HCT116 (cell line): ENCODE data around the gene PLD1. TPM values are rescaled to one million over a fixed set of nuclear protein-coding genes. Genes with fewer than 3 reads are reported as not detected.

Experiments
- ATAC-seq: fragments of 200-7000 bp; cut with Tn5 transposase; 2 replicates; pipeline ENCODE4 v1.9.1; 2020; ENCODE audit warnings: mild to moderate bottlenecking, moderate library complexity
- BruUV-seq: library from RNA; stranded (reverse); fragments of 400-500 nt; replicated peaks from 2 replicates; lab custom pipeline; 2021; lab: Mats Ljungman, UMichigan
- CTCF ChIA-PET: fragments of 300-600 bp; sonication (Branson Sonifier 250); formaldehyde crosslinking; loops from one replicate; lab custom pipeline; 2021; ENCODE audit warnings: antibody characterized with exemption; lab: Charles Lee
- POLR2A ChIA-PET: fragments of 300-600, 350-600 bp; sonication (Branson Sonifier 250); formaldehyde crosslinking; loops from one replicate; lab custom pipeline; 2021; ENCODE audit warnings: antibody characterized with exemption; lab: Charles Lee
- RAD21 ChIA-PET, 2 experiments: fragments of 300-600 bp; sonication (Branson Sonifier 250); formaldehyde crosslinking; loops; one replicate each; lab custom pipeline; 2023; ENCODE audit warnings: low total read pairs in 2 of 2; ENCODE audit not compliant: uncharacterized antibody in 2 of 2, unreplicated experiment in 2 of 2, low non-redundant PET in 1 of 2; lab: Charles Lee
- DNase-seq: peaks from one replicate; pipeline ENCODE4 v3.0.0-alpha.2; 2010; ENCODE audit warnings: low read depth, low spot score
- H2AFZ ChIP-seq: fragments of 200-600 bp; shearing (Covaris generic), sonication (generic); 2 replicates; pipeline ENCODE4 v1.6.1; 2017; ENCODE audit warnings: low read depth, mixed run types, mixed read lengths, antibody characterized with exemption, low read length; ENCODE audit not compliant: poor library complexity, severe bottlenecking
- H3K27ac ChIP-seq: 2 replicates; pipeline ENCODE4 v1.5.1; 2012; ENCODE audit warnings: low read depth, low read length
- H3K27me3 ChIP-seq: fragments of 200-600 bp; sonication (generic); 2 replicates; pipeline ENCODE4 v1.6.1; 2016; ENCODE audit warnings: mixed run types, low read length, mixed read lengths; ENCODE audit not compliant: insufficient read depth
- H3K36me3 ChIP-seq, 2 experiments: fragments of 200-500 bp in 1 of 2; fragments of 200-600 bp in 1 of 2; sonication (Bioruptor generic) in 1 of 2; sonication (generic) in 1 of 2; 2 replicates each; pipeline versions ENCODE4 v1.5.1 to v1.6.1; 2014 to 2016; ENCODE audit warnings: low read length in 2 of 2, inconsistent platforms in 1 of 2, mixed read lengths in 1 of 2, mixed run types in 1 of 2; ENCODE audit not compliant: insufficient read depth in 2 of 2, control insufficient read depth in 1 of 2
- H3K4me1 ChIP-seq, 2 experiments: fragments of 200-600 bp in 1 of 2; sonication (generic) in 1 of 2; 2 replicates each; pipeline versions ENCODE4 v1.5.1 to v1.6.1; 2012 to 2017; ENCODE audit warnings: low read length in 2 of 2, inconsistent platforms in 1 of 2, mild to moderate bottlenecking in 1 of 2, mixed read lengths in 1 of 2, mixed run types in 1 of 2, moderate library complexity in 1 of 2; ENCODE audit not compliant: insufficient read depth in 2 of 2, control insufficient read depth in 1 of 2
- H3K4me2 ChIP-seq: fragments of 200-600 bp; sonication (generic); 2 replicates; pipeline ENCODE4 v1.6.1; 2017; ENCODE audit warnings: mixed run types, low read length, mixed read lengths
- H3K4me3 ChIP-seq, 2 experiments: fragments of 200-600 bp in 1 of 2; sonication (generic) in 1 of 2; replicated peaks in 1 of 2; 2 replicates each; pipeline ENCODE4 v1.5.1; 2011 to 2016; ENCODE audit warnings: low read length in 2 of 2, control low read depth in 1 of 2, low read depth in 1 of 2, mild to moderate bottlenecking in 1 of 2, mixed read lengths in 1 of 2, mixed run types in 1 of 2
- H3K79me2 ChIP-seq: fragments of 200-600 bp; sonication (generic); 2 replicates; pipeline ENCODE4 v1.6.1; 2017; ENCODE audit warnings: mild to moderate bottlenecking, mixed run types, low read length, moderate library complexity, mixed read lengths; ENCODE audit not compliant: insufficient read depth
- H3K9ac ChIP-seq: fragments of 200-600 bp; sonication (generic); 2 replicates; pipeline ENCODE4 v1.6.1; 2016; ENCODE audit warnings: low read length, mixed read lengths
- H3K9me2 ChIP-seq: fragments of 200-600 bp; sonication (generic), shearing (Covaris generic); 2 replicates; pipeline ENCODE4 v1.6.1; 2017; ENCODE audit warnings: mixed run types, mild to moderate bottlenecking, moderate library complexity; ENCODE audit not compliant: insufficient read depth
- H3K9me3 ChIP-seq, 2 experiments: fragments of 200-500 bp in 1 of 2; fragments of 200-600 bp in 1 of 2; sonication (Bioruptor generic) in 1 of 2; sonication (generic) in 1 of 2; 2 replicates each; pipeline ENCODE4 v1.6.1; 2014 to 2017; ENCODE audit warnings: low read length in 2 of 2, mixed read lengths in 2 of 2, inconsistent platforms in 1 of 2, low read depth in 1 of 2, mild to moderate bottlenecking in 1 of 2, mixed run types in 1 of 2, moderate library complexity in 1 of 2; ENCODE audit not compliant: control insufficient read depth in 1 of 2, insufficient read depth in 1 of 2
- H4K20me1 ChIP-seq: fragments of 200-600 bp; sonication (generic), shearing (Covaris generic); 2 replicates; pipeline ENCODE4 v1.6.1; 2017; ENCODE audit warnings: mixed run types, mild to moderate bottlenecking, moderate library complexity; ENCODE audit not compliant: insufficient read depth
- CBX3 ChIP-seq: IDR thresholded peaks from 2 replicates; pipeline ENCODE4 v1.6.1; 2012; ENCODE audit warnings: low read depth
- CEBPB ChIP-seq: IDR thresholded peaks from 2 replicates; pipeline ENCODE4 v1.6.1; 2012; ENCODE audit warnings: low read depth
- ELF1 ChIP-seq: IDR thresholded peaks from 2 replicates; pipeline ENCODE4 v1.6.1; 2012; ENCODE audit warnings: low read depth, borderline replicate concordance
- EZH2 ChIP-seq: fragments of 200-600 bp; sonication (generic); IDR thresholded peaks from 2 replicates; pipeline ENCODE4 v1.6.1; 2017; ENCODE audit warnings: antibody characterized with exemption, mixed run types
- EZH2phosphoT487 ChIP-seq: fragments of 200-600 bp; IDR thresholded peaks from 2 replicates; pipeline ENCODE4 v1.6.1; 2018; ENCODE audit warnings: antibody characterized with exemption, borderline replicate concordance
- JUND ChIP-seq: IDR thresholded peaks from 2 replicates; pipeline ENCODE4 v1.6.1; 2012
- POLR2AphosphoS5 ChIP-seq: IDR thresholded peaks from 2 replicates; pipeline ENCODE4 v1.6.1; 2011; ENCODE audit warnings: mild to moderate bottlenecking, low read depth, low read length, moderate library complexity
- RAD21 ChIP-seq: IDR thresholded peaks from 2 replicates; pipeline ENCODE4 v1.6.1; 2012; ENCODE audit warnings: low read depth, mild to moderate bottlenecking
- SIN3A ChIP-seq: IDR thresholded peaks from 2 replicates; pipeline ENCODE4 v1.6.1; 2012; ENCODE audit warnings: low read depth
- SRF ChIP-seq: IDR thresholded peaks from 2 replicates; pipeline ENCODE4 v1.6.1; 2012; ENCODE audit warnings: low read depth
- YY1 ChIP-seq: IDR thresholded peaks from 2 replicates; pipeline ENCODE4 v1.6.1; 2011; ENCODE audit warnings: low read length, low read depth, moderate library complexity, mild to moderate bottlenecking; ENCODE audit not compliant: insufficient replicate concordance; ENCODE audit errors: extremely low read depth
- ZNF274 ChIP-seq: fragments of 200-500 bp; sonication (Bioruptor generic); IDR thresholded peaks from 2 replicates; pipeline ENCODE4 v1.6.1; 2014; ENCODE audit warnings: mild to moderate bottlenecking, low read depth, low read length, inconsistent platforms
- intact Hi-C: fragments of 100-400 bp; cut with micrococcal nuclease; formaldehyde crosslinking; loops from 2 replicates; pipeline ENCODE4 v1.10.0; 2022
- total RNA-seq: library from RNA; stranded (reverse); gene quantifications from one replicate; pipeline ENCODE4 v1.2.1, GENCODE V29; 2021; ENCODE audit not compliant: unreplicated experiment
- TF ChIP-seq, protein P1 (sequence below): IDR thresholded peaks from 2 replicates; pipeline ENCODE4 v1.6.1; 2011; ENCODE audit warnings: mild to moderate bottlenecking, low read length, moderate library complexity; ENCODE audit not compliant: insufficient replicate concordance; ENCODE audit errors: extremely low read depth

PLD1 gene
- total RNA-seq, 1 experiment from 2014 or later: 8.4 TPM

DNA sequence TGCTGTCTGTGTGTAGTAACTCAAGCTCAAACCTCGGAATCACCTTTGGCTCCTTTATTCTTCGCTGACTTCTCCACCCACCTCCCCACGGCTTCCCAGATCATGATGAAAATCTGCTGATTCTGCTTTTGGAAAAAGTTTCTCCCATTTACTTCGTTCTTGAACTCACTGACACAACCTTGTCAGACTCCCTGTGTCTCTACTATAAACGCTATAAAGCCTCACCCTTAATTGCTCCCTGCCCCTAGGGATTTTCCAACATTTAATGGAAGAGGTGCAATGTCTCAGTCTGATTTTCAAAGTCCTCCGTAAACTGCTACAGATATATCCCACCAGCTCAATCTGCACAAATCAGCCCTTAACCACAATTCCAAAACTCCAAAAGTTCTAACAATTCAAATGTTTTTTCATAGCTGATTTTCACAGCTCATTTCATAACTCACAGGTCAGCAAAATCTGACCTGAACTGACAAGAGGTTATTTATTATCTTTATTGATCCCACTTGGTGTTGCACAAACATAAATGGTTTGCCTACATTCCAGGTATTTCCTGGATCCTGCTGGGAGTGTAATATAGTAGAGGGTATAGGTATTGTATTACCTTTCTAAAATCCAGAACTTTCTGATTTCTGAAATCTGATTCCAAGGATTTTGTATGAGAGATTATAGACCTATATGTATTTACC, 129.4 kb downstream of the PLD1 start:
- H3K4me3 ChIP-seq: no peak overlapping the region
- RAD21 ChIA-PET: no interaction called here
- no peak for ATAC-seq

DNA sequence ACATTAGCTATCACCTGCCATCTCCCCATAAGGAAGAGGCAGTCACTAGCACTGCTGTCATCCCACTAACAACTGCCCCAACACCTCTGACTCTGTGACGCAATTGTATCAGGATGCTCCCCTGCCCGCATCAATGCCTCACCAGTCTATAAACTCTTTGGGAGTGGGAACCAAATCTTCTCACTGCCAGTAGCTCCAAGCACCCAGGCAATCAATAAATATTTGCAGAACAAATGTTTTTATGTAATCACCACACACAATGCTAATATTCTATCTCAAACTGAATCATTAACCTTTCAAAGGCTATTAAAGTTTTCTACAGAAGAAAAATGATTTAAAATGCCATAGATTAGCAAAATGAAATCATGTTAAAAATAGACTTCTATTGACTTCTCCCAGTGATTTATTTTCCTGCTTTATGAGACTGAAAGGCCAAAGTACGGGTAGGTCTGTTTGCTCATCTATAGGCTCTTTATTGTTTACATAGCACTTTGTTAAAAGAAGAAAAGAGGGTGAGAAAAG, 131.3 kb downstream of the PLD1 start:
- no peaks in the 10 kb centered on the region for H3K36me3 ChIP-seq
- no peaks in the 10 kb centered on the region for H4K20me1 ChIP-seq
- no peaks in the 10 kb centered on the region for H3K9me2 ChIP-seq
- H3K4me3 ChIP-seq: no peak overlapping the region
- ChIA-PET RAD21 (no interaction called here), CTCF (no interaction called here), POLR2A (no interaction called here)
- ATAC-seq: no peak
- no peak overlapping the region for H3K9ac ChIP-seq
- H3K4me2 ChIP-seq: no peak overlapping the region
- no peaks in the 10 kb centered on the region for H3K79me2 ChIP-seq
- H3K27me3 ChIP-seq: no peaks in the 10 kb centered on the region
- DNase-seq: no peak
- BruUV-seq: no TSS peak
- H3K9me3 ChIP-seq: no peaks in the 10 kb centered on the region
- H2AFZ ChIP-seq: no peak overlapping the region
- H3K4me1 ChIP-seq: no peaks in the 10 kb centered on the region; a peak in 1 of 4 replicates
- no peak overlapping the region for H3K27ac ChIP-seq
- intact Hi-C loops: no loop called here
- no peak for TF ChIP-seq JUND
- TF ChIP-seq, protein P1, sequence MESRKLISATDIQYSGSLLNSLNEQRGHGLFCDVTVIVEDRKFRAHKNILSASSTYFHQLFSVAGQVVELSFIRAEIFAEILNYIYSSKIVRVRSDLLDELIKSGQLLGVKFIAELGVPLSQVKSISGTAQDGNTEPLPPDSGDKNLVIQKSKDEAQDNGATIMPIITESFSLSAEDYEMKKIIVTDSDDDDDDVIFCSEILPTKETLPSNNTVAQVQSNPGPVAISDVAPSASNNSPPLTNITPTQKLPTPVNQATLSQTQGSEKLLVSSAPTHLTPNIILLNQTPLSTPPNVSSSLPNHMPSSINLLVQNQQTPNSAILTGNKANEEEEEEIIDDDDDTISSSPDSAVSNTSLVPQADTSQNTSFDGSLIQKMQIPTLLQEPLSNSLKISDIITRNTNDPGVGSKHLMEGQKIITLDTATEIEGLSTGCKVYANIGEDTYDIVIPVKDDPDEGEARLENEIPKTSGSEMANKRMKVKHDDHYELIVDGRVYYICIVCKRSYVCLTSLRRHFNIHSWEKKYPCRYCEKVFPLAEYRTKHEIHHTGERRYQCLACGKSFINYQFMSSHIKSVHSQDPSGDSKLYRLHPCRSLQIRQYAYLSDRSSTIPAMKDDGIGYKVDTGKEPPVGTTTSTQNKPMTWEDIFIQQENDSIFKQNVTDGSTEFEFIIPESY: no peak
- no peak for TF ChIP-seq YY1
- TF ChIP-seq ELF1: no peak
- no peak for TF ChIP-seq SRF
- no peak for TF ChIP-seq CBX3
- no peak for TF ChIP-seq CEBPB
- no peak for TF ChIP-seq EZH2phosphoT487
- TF ChIP-seq SIN3A: no peak
- TF ChIP-seq RAD21: no peak
- no peak for TF ChIP-seq ZNF274

More for the DNA sequence above, 129.4 kb downstream of the PLD1 start:
- BruUV-seq: no TSS peak
- Histone ChIP-seq H3K9ac (no peak overlapping the region), H3K27me3 (no peaks in the 10 kb centered on the region)
- CTCF ChIA-PET: no interaction called here
- TF ChIP-seq SRF: no peak
- TF ChIP-seq CEBPB: no peak
- no peak for TF ChIP-seq EZH2
- TF ChIP-seq, protein P1: no peak
- TF ChIP-seq YY1: no peak
- TF ChIP-seq POLR2AphosphoS5: no peak
- TF ChIP-seq EZH2phosphoT487: no peak
- TF ChIP-seq, all 23 proteins: peak for 0
- no peaks in the 10 kb centered on the region for H4K20me1 ChIP-seq
- intact Hi-C loops: no loop called here
- no peak overlapping the region for H3K27ac ChIP-seq
- no peaks in the 10 kb centered on the region for H3K9me2 ChIP-seq
- no peak overlapping the region for H2AFZ ChIP-seq
- H3K79me2 ChIP-seq: no peaks in the 10 kb centered on the region
- H3K9me3 ChIP-seq: no peaks in the 10 kb centered on the region
- H3K36me3 ChIP-seq: no peaks in the 10 kb centered on the region
- DNase-seq: no peak
- H3K4me2 ChIP-seq: no peak overlapping the region
- no peaks in the 10 kb centered on the region; a peak in 1 of 4 replicates for H3K4me1 ChIP-seq
- POLR2A ChIA-PET: no interaction called here
